ENCODE results near the gene VPS13A.

DNA sequence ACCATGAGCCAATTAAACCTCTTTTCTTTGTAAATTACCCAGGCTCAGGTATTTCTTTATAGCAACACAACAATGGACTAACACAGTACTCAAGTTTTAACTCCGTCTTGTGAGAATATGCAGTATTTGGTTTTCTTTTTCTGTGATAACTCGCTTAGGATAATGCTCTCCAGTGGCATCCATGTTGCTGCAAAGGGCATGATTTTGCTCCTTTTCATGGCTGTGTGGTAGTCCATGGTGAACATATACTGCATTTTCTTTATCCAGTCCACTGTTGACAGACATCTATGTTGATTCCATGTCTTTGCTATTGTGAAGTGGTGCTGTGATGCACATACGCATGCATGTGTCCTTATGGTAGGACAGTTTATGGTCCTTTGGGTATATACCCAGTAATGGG lies 10.9 kb downstream of the VPS13A start:
- no peak for TF ChIP-seq ZNF274 (IDR thresholded peaks at IDR 0.05; ENCODE audit: low read depth, low read length)
- no peak for TF ChIP-seq YY1 (IDR thresholded peaks at IDR 0.05; ENCODE audit: insufficient read depth, insufficient read length)
- TF ChIP-seq SUZ12 (IDR thresholded peaks at IDR 0.05; ENCODE audit: extremely low read depth, insufficient read depth, insufficient read length): no peak

Data from NT2/D1 (cell line).